Frontal cortex (tissue), 4 donors: ENCODE data around the gene FRS2. TPM values are rescaled to one million over a fixed set of nuclear protein-coding genes. Genes with fewer than 3 reads are reported as not detected.

ENCODE experiments used
- DNase-seq, 2 donors: peaks; one replicate each; pipeline ENCODE4 v3.0.0; 2012; ENCODE audit warnings: low spot score in 2 of 2
- FAIRE-seq: peaks from 2 replicates; lab custom pipeline; 2012; peaks lifted over from hg19 to GRCh38; lab: Jason Lieb, UNC
- small RNA-seq: library from RNA; depleted of rRNA; stranded (forward); fragments of <200 nt; gene quantifications from one replicate; pipeline ENCODE3, GENCODE V24; 2014
- total RNA-seq: library from RNA; depleted of rRNA; stranded (reverse); fragments of >200 nt; gene quantifications from one replicate; pipeline ENCODE4 v1.2.3, GENCODE V29; 2014
- donor health status: control.
- donor health status: control.
- donor health status: control.

The FRS2 gene
- total RNA-seq, 1 donor from 2014 or later, result 55.4 TPM

- no peak for FAIRE-seq
- no peak for DNase-seq
These were observed 140.5 kb downstream of the FRS2 start, which contains the start of gene LRRC10 for GRCh38 chr12:69610729-69611128. Gene LRRC10, minus strand, starts transcription at chr12:69610907. Its CDS starts 69 bp downstream, at chr12:69610838.

DNA sequence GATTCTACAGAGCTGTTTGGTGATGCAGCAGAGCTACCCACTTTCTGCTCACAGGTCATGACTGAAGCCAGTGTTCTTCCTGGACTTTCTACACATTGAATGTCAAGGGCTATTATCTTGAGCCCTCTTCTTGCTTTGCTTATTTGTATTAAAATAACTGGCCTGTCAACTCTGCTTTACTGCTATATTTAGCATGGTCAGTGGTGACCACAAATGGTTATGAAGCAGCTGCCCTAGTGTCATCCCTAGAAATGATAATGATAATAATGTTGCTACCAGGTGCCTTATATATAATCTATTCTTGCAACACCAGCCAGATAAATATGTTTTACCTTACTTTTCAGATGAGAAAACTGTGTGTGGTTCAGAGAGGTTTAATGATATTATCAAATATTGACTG lies 143.2 kb downstream of the FRS2 start:
- no peak for FAIRE-seq
- DNase-seq, result no peak

DNA sequence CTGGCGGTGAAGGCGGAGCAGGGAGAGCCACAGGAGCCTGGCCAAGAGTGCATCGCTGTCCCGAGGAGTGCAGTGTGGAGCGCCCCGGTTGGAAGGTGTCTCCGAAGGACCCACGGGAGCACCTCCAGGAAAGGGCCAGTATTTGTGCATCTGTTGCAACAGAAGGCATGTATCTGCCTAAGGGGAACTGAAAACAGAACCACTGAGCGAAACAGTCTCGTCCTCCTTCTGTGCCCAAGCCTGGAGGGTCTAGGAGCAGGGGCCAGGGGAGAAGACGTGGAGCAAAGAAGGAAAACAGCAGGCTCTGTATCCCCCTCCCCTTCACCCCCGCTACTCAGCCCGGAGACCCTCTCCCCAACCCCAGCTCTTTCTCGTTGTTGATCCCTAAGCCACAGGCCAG lies 145.8 kb downstream of the FRS2 start:
- DNase-seq, result no peak
- no peak for FAIRE-seq

GRCh38 chr12:69619050-69619449 lies 148.9 kb downstream of the FRS2 start:
- DNase-seq, result no peak
- no peak for FAIRE-seq

DNA sequence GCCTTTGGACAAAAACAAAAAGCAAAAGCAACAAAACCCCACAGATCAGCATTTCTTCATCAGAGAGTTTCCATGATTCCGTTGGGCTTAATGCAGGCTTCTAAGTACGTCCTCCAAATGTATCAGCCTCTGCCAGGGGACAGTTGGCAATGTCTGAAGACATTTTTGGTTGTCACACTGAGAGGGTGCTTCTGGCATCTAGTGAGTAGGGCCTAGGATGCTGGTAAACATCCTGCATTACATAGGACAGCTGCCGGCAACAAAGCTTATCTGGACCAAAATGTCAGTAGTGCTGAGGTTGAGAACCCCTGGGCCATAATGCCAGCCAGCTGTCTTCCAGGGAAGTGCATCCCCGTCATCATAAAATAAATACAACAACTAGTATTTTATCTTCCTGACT lies 149.9 kb downstream of the FRS2 start:
- FAIRE-seq (no peak), DNase-seq (no peak)

DNA sequence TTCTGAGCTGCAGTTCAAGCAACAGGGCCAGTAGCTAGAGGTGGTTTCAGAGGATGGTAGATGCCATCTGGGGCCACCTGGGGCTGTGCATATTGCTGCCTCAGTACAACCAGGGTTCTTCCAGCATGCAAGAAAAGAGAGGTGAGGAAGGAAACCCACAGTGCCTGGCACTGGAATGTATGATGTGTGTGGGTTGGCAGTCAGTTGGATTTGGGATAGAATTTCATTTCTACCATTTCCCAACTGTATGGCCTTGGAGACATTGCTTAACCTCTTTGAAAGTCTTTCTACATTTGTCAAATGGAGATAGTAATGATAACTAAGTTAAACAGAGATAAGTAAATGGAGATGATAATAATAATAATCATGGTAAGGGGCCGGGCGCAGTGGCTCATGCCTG lies 150.7 kb downstream of the FRS2 start:
- FAIRE-seq, result no peak
- no peak for DNase-seq

DNA sequence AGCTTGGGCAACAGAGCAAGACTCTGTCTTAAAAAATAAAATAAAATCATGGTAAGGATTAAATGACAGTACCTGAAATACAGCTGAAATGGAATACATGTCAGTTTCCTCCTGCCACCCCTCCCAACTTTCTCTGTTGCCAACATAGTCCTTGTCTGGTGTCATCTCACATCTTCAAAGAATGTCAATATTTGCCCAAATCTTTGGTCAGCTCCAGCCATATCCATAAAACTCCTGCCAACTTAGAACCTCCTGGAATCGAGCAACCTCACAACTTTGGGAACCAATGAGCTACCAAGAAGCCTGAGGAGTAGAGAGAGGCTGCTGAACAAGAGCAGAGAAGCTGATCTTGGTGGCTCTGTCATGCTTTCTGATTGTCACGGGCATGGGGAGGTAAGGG lies 151.4 kb downstream of the FRS2 start:
- DNase-seq, result no peak
- FAIRE-seq, result no peak

- FAIRE-seq (no peak), DNase-seq (no peak)
These were observed 153.8 kb downstream of the FRS2 start for GRCh38 chr12:69623970-69624369.

- FAIRE-seq (no peak), DNase-seq (no peak)
These were observed 157.3 kb downstream of the FRS2 start for GRCh38 chr12:69627501-69627900.

Small RNA genes lying within 50 kb of the gene (small RNA-seq; reads per million reads assigned to genes)
- gene MIR3913-1, result 0.59 reads per million, percentile 46 among the genes with 10 or more reads in this experiment

Other genes with a start within 250 kb of the FRS2 start
- 79.1 TPM for gene CPSF6, start 230.8 kb upstream of the FRS2 start, total RNA-seq
- 4.9 TPM for gene LYZ, start 122.0 kb upstream of the FRS2 start, total RNA-seq
- gene YEATS4, start 110.6 kb upstream of the FRS2 start, total RNA-seq, result 46.5 TPM
- 297 TPM for gene CCT2, start 115.1 kb downstream of the FRS2 start, total RNA-seq
- not detected for gene LRRC10, start 140.5 kb downstream of the FRS2 start, total RNA-seq
- 1.6 TPM for gene BEST3, start 228.9 kb downstream of the FRS2 start, total RNA-seq